Activated CD4-positive, alpha-beta T cell treated with anti-CD3 and anti-CD28 coated beads, Interleukin-10, Interleukin-2, amounts not matched to agents 100 ng/mL and 50 ng/mL, durations not matched to agents 16 hours and 8 hours (primary cell): Measurements from ENCODE around the gene TEX2.

ENCODE experiments used
- DNase-seq: peaks from one replicate; pipeline ENCODE4 v3.0.0-alpha.2; 2020

The TEX2 gene, protein sequence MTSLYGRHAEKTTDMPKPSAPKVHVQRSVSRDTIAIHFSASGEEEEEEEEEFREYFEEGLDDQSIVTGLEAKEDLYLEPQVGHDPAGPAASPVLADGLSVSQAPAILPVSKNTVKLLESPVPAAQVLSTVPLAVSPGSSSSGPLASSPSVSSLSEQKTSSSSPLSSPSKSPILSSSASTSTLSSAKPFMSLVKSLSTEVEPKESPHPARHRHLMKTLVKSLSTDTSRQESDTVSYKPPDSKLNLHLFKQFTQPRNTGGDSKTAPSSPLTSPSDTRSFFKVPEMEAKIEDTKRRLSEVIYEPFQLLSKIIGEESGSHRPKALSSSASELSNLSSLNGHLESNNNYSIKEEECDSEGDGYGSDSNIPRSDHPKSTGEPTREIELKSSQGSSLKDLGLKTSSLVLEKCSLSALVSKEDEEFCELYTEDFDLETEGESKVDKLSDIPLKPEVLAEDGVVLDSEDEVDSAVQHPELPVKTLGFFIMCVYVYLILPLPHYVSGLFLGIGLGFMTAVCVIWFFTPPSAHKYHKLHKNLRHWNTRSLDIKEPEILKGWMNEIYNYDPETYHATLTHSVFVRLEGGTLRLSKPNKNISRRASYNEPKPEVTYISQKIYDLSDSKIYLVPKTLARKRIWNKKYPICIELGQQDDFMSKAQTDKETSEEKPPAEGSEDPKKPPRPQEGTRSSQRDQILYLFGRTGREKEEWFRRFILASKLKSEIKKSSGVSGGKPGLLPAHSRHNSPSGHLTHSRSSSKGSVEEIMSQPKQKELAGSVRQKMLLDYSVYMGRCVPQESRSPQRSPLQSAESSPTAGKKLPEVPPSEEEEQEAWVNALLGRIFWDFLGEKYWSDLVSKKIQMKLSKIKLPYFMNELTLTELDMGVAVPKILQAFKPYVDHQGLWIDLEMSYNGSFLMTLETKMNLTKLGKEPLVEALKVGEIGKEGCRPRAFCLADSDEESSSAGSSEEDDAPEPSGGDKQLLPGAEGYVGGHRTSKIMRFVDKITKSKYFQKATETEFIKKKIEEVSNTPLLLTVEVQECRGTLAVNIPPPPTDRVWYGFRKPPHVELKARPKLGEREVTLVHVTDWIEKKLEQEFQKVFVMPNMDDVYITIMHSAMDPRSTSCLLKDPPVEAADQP

DNA sequence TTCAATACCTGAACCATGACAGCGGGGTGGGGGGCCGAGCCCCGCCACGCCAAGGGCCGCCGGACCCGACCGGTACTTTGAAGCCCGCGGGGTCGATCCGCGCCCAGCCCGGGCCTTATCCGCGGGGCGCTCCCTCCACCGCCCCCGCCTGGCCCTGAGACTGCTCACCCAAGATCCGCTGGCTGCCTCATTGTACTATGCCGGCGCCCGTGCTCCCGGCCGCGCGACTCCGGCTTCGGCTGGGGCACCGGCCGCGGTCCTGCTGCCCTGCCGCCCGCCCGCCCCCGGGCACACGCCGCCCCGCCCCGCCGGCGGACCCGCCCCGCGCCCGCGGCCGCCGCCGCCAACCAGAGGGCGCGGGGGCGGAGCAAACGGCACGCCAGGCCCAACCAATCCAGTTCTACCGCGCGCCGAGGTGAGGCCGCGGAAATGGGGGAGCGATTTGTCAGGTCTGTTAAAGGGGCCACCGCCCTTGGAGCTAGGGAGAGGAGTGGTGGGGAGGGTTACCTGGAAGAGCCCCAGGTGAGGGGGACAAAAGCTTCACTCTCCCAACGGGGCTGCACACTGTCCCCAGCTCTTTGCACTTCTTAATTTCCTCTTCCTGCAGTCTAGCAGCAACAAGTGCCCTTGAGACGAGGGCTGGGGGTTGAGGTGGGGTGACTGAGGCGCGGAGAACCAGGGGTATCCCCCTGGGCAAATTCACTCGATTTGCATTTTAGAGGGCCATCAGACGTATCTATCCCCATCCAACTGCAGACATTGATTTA lies at the start of gene TEX2:
Gene TEX2, minus strand, starts transcription at position 261 of the 767 bp plus-strand sequence. CDS start 49,043 bp downstream, outside the sequence.
- peak; percentile 94 for DNase-seq

DNA sequence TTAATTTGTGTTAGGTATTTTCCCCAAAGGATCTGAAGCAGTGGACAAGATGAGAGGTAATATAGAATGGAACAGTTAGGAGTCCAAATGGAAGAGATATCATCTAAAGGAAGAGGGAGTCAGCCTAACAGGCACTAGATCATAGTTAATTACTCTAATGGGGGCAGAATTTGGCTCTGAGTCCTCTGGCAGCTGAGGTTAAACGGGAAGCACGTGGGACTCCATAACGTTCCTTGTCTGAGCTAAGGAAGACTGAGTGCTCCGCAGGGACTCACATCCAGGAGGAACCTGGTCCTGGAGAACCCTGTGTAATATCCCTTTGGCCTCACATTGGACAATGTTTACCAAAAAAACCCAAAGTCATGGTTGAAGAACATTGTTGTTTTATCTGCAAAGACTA lies 46.6 kb upstream of the TEX2 start:
- no peak for DNase-seq

DNA sequence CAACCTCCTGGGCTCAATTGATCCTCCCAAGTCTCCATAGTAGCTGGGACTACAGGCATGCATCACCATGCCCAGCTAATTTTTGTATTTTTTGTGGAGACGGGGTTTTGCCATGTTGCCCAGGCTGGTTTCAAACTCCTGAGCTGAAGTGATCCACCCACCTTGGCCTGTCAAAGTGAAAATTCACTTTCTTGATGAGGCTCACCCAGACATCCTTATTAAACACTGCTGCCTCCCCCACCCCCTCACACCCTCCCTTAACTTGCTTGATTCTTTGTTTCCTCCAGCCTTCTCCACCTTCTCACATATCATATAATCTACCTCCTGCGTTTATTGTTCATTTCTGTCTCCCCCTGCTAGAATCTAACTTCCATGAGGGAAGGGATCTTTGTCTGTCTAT lies 46.0 kb upstream of the TEX2 start:
- no peak for DNase-seq

- peak; percentile 71 for DNase-seq
Measured at GRCh38 chr17:64306850-64307463, 43.9 kb upstream of the TEX2 start.

GRCh38 chr17:64304551-64304950 lies 41.5 kb upstream of the TEX2 start:
- DNase-seq: no peak

DNA sequence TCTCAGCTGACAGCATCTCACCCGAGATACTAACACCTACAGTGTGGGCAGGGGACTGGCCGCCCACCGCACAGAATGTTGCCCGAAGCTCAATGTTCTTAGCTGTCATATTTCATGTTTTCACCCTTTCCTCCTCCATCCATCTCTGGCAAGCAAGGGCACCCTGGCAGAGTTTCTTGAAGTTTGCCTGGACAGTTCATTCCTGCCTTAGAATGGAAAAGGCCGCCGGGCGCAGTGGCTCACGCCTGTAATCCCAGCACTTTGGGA lies 37.6 kb upstream of the TEX2 start:
- DNase-seq: no peak

- DNase-seq: no peak
Measured at GRCh38 chr17:64297467-64298088, 34.5 kb upstream of the TEX2 start.

DNA sequence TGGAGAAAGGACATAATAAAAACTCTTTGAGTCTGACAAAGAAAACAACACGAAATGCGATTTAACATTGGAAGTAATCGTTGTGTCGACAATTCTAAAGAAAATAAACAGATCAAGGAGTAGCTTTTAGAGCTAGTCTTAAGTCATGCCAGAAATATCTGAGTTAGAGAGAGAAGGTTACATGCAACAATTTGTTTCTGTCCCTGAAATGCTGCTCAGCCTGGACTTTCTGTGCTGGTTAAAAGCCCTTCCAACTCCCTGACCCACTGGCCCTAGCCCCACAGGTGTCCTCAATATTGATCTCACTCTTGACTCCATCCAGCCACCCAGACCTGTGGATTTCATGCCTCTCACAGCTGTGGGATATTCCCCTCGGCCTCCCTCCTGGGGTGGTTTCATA lies 33.2 kb upstream of the TEX2 start:
- DNase-seq: no peak

- DNase-seq: no peak
Measured at GRCh38 chr17:64295146-64295545, 32.1 kb upstream of the TEX2 start.

DNA sequence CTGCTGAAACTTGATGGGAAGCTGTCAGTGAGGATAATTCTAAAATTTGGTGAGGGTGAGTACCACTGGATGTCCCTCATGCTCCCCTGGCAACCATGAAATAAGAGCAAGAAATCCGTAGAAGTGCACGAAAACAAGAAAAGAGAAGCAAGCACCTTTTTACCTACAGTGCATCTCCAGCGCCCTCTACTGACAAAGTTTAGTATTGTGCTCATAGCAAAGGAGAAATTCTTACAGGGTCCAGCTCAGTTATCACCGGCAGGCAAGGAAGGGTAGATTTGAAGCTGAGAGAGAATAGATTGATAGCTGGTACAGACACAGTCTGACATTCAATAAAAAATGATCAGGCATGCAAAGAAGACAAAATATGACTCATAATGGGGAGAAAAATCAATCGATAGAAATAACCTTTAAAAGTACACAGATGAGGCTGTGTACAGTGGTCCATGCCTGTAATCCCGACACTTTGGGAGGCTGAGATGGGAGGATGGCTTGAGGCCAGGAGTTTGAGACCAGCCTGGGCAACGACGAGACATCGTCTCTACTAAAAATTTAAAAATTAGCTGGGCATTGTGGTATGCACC lies 28.3 kb upstream of the TEX2 start:
- DNase-seq: peak; percentile 39

- no peak for DNase-seq
Measured at GRCh38 chr17:64289741-64290141, 26.7 kb upstream of the TEX2 start.

GRCh38 chr17:64282753-64283080 lies 19.7 kb upstream of the TEX2 start:
- DNase-seq: no peak

DNA sequence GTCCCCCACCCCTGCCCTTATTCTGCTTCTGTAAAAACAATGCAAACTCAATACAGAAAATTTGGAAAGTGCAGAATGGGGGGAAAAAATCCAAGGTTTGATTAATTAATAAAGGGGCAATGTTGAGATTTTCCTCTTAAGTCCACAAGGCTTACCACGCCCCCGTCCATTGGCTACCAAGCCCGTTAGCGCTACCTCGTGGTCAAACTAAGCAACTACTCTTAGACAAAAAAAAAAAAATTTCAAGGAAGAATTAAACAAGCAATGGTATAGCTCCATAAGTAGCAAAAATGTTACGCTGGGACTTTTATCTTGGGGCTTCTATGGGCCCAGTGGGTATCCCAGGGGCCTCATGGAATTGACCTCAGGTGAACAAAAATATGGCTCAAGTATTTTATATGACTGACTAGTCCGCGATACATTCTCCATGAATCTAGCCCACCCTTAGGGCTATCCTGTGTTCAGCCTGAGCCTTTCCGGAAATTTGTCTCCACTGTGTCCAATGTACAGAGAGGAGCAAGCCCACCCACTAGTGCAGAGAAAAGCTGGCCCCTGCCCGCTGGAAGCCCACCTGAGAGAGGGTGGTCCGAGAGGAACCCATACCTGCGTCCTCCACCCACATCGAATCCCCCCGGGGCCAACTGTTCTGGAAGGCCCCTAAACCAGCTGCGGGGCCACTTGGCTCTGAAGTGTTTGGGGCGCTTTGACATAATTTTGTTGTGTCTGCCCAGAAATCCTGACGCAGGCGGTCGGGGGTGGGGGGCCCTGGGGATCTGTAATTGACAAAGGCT lies 19.1 kb upstream of the TEX2 start:
- DNase-seq: peak; percentile 47

GRCh38 chr17:64278614-64279013 lies 15.6 kb upstream of the TEX2 start:
- no peak for DNase-seq

GRCh38 chr17:64277831-64278562 lies 14.9 kb upstream of the TEX2 start:
- no peak for DNase-seq

GRCh38 chr17:64276961-64277505 lies 14.0 kb upstream of the TEX2 start:
- DNase-seq: no peak

DNA sequence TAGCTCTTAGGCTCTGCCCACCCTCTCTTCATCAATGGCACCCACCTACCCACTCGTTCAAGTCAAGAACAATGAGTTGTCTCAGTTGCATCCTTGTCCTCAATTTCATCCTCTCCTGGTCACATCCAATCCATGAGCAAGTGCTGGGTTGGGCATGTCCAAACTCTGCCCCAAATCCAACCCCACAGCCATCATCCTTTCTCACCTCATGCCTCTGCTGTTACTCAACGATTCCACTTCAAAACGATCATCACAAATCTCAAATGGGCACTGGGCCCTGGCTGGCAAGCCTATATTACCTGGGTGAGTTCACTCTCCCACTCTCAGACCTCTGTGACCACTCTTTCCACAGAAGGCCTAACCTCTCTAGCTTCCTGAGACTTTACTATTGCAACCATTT lies 12.0 kb upstream of the TEX2 start:
- no peak for DNase-seq

GRCh38 chr17:64273006-64273405 lies 9.9 kb upstream of the TEX2 start:
- DNase-seq: no peak

DNA sequence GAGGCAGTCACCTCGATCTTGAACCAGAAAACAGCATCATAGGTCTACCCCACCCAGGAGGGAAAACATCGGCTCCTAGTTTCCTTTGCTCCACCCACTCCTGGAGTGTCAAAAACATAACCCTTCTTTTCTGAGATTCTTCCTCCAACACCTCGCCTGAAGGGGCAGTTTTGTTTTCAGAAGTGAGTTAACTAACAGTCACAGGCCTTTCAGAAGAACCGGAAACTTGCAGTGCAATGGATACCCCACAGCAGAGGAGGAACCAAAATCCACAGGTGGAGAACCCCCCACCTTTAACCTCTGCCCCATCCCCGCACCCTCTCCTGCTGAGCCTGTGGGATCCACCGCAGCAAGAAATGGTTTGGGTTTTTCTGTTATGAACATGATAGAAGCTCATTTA lies 7.8 kb upstream of the TEX2 start:
- peak; percentile 45 for DNase-seq
